CD4-positive, alpha-beta T cell treated with Interleukin-2 at 100 ng/mL for 4 hours (primary cell): ENCODE measurements around the gene ITGB3.
"Not testable (repeated sequence)": the region's sequence is repeated elsewhere in the genome, so short reads cannot be mapped to it uniquely, and the experiment has no call there.

Experiments used
- DNase-seq: peaks from one replicate; pipeline ENCODE4 v3.0.0-alpha.2; 2020; ENCODE audit warnings: low spot score

The ITGB3 gene

DNA sequence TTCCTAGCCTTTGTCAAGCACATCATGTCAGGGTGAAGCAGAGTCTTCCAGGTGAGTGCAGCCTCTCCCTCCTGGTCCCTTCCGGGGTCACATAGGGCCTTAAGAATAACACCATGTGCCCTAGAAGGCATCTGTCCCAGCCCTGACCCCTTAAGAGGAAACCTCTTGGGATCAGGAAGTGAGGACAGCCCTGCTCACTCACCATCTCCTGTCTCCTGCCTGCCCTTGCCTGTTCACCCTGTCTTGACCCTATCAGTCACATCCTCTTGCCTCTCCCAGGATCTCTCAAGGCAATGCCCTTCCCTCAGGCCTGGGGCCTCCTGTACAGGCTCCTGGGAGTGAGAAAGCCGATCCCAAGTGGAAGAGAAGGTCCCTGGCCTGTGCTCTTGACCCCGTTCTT lies 30.6 kb upstream of the ITGB3 start:
- no peak for DNase-seq

DNA sequence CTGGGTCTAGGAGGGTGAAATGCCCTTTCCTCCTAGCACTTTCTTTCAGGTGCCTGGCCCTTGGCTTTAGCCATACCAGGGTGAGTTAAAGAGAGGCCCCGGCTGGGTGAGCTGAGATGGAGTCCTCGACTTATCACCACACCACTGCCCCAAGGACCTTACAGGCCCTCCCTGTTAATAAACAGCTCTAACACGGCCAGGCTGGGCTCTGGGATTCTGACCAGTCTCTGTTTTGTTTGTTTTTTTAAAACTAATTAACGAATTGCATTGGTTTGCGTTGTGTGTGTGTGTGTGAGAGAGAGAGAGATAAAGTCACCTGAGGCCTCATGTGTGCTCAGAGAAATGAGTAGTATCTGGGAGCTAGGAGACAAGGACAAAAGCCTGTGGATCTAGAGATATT lies 30.2 kb upstream of the ITGB3 start:
- no peak for DNase-seq

DNA sequence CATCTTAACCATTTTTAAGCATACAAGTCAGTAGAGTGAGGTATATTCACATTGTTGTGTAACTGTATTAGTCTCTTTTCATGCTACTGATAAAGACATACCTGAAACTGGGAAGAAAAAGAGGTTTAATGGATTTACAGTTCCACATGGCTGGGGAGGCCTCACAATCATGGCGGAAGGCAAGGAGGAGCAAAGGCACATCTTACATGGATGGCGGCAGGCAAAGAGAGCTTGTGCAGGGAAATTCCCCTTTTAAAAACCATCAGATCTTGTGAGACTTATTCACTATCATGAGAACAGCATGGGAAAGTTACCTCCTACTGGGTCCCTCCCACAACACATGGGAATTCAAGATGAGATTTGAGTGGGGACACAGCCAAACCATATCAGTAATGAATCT lies 29.6 kb upstream of the ITGB3 start:
- DNase-seq, result not testable (repeated sequence)

DNA sequence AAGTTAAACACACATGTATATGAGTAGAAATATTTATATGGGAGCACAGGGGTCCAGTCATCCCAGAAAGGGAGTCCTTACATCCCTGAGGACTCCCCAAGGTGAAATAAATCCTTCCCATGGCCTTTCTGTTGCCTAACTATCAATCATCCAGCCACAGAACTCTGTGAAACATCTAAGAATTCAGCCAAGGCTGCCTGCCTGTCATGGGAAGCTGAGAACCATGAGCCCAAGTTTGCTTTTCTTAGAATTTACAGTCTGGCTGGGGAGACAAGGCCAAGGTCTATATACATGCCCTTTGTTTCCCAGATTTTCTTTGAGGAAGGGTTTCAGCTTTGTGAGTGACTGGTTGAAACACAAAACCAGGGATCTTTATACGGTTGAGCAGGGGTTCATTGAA lies 28.7 kb upstream of the ITGB3 start:
- no peak for DNase-seq

DNA sequence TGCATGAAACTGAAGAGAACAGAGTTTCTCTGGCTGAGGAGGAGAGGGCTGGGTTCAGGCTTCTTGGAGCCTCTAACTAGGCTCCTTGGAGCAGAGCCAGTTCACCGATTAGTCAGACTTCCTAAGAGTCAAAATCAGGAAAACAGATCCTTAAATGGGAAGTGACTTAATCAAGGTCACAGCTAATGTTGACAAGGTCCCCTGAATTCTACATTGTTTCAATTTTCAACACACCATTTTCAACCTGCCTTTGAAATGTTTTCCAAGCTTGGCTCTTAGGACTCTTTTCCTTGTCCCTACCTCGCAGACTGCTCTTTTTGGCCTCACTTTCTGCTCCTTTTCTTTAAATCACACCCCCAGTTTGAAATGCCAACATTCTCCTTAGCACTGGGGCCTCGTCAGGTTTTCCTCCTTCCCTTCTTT lies 28.2 kb upstream of the ITGB3 start:
- DNase-seq, result no peak

DNA sequence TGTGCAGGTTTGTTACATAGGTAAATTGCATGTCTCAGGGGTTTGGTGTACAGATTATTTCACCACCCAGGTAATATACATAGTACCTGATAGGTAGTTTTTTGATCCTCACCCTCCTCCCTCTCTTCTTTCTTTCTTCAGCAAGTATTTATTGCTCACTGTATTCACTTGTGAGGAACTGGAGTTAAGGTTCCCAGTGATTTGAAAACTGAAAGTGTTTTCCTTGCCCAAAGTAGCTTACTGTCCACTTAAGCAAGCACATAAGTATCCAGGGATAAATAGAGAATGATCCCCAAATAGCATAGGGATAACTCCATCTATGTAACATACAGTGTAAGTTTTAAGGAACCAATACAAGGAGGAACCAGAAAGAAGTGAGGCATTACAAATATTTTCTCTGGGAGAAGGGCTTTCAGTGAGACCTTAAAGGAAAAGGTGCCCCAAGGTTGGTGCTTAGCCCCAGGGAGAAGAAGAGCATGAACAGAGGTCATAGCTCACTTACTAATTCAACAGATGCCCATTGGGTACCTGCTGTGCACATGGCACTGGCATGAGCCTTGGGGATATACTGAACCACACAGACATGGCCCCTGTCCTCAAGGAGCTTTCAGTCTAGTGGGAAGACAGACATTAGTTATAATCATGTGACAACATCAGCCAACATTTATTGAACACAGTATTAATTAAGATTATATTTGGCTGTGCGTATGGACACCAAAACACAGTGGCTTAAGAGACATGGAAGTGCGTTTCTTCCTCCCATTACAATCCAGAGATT lies 27.5 kb upstream of the ITGB3 start:
- no peak for DNase-seq

DNA sequence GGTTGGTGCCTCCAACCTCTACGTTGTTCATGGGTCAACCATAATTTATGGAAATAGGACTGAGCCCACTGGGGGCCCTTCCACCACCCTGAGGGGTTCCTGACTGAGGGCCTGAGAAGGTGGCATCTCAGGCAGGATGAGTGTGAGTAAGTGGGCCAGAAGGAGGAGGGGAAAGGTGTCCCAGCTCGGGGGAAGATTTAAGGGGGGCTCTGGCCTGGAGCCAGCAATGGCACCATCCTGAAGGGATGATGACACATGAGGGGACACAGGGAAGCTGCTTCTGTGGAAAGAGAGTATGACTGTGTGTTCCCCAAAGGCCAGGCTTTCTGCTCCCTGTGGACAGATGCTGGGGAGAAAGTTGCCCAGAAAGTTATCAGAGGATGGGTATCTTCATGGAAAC lies 25.8 kb upstream of the ITGB3 start:
- DNase-seq, result no peak

DNA sequence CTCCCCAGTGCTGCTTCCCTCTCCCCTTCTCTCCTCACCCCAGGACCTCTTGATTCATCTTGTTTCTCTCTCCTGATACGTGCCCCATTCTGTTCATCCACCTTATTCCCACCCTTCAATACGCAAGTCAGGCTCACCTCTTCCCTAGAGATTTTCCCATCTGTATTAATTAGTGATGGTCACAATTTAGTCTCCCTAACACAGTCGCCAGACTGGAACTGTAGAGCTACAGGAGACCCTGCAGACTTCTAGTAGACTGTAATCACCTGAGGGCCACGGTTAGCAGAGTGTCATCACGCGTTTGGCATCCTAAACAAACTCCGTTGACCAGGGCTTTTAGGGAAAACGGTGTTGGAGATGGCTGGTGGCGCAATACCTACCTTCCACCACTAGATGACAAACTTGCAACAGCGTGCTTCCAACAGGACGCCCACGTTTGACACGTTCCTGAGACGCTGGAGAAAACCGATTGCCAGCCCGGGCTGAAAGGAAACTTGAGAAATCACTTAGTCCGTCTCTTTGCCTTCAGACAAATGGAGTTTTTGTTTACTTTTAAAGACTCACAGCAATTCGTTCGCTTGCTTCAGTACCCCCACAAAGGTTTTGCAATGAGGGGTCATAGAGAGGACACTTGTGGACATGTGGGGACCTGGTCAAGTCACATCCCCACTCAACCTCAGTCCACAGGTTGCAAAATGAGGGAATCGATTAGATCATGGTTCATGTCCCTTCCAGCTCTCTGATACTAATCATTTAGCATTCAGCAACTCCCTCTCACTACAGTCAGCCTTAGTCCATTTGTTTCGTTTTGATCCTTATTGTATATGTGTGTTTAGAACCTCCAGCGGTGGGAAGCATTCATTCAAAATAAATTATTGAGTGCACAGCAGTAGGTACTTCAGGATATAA lies 23.8 kb upstream of the ITGB3 start:
- DNase-seq, result peak; percentile 76

DNA sequence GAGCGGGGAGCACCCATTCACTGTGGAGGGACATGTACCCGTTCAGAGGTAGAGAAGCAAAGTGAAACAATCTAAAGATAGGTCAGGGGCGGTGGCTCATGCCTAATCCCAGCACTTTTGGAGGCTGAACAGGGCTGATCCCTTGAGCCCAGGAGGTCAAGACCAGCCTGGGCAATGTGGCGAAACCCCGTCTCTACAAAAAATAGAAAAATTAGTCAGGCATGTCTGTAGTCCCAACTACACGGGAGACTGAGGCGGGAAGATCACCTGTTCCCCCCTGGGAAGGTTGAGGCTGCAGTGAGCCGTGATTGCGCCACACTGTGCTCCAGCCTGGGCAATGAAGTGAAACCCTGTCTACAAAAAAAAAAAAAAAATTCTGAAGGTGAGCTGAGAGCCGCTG lies 22.8 kb upstream of the ITGB3 start:
- DNase-seq, result no peak

DNA sequence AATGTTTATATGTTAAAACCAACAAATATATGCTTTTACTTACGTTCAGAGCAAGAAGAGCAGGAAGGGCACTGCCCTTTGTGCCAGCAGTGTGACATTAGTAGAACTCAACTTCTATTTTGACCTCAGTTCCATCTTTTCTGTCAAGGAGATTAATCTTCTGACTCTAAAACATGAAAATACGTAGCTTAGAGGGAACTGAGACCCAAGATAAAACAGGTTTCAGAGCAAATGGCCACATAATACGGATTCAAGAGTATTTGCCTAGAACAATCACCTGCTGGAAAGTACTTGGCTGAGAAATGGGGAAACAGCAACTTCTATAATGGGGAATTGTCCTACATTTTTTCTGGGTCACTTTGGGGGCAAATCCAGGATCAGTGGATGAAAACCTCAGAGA lies 22.3 kb upstream of the ITGB3 start:
- DNase-seq, result no peak

DNA sequence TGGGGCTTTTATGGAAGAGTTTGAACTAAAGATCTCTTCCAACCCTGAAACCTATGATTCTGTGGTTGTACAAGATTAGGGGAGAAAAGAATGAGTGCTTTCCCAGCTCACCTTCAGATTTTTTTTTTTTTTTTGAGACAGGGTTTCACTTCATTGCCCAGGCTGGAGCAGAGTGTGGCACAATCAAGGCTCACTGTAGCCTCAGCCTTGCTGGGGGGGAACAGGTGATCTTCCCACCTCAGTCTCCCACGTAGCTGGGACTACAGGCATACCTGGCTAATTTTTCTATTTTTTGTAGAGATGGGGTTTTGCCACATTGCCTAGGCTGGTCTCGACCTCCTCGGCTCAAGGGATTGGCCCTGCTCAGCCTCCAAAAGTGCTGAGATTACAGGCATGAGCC lies 21.8 kb upstream of the ITGB3 start:
- DNase-seq, result no peak

DNA sequence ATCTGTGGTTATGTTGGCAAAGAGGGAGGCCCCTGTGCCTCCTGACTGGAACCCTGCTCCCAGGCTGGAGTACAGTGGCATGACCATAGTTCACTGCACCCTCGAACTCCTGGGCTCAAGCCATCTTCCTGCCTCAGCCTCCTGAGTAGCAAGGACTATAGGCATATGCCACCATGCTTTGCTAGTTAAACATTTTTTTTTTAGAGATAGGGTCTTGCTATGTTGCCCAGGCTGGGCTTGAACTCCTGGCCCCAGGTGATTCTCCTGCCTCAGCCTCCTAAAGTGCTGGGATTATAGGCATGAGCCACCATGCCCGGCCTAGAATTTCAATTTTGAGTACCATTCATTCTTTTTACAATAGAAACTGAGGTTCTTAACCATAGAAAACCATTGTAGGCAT lies 21.2 kb upstream of the ITGB3 start:
- no peak for DNase-seq

DNA sequence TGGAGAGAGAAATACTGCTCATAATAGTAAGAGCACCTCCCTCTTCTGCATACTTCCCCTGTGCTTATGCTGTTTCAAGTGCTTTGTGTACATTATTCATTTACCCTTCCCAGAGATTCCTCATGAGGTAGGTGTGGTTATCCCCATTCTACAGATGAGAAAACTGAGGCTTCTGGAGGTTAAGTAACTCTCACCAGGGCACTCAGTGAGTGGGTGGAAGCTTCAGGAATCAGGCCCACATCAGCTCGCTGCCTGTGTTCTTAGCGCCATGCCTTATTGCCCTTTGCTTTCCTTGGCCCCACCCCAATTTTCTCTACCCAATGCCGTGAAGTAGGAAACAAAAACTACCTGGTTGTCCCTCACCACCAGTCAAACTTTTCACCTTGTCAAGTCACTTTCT lies 18.1 kb upstream of the ITGB3 start:
- no peak for DNase-seq

DNA sequence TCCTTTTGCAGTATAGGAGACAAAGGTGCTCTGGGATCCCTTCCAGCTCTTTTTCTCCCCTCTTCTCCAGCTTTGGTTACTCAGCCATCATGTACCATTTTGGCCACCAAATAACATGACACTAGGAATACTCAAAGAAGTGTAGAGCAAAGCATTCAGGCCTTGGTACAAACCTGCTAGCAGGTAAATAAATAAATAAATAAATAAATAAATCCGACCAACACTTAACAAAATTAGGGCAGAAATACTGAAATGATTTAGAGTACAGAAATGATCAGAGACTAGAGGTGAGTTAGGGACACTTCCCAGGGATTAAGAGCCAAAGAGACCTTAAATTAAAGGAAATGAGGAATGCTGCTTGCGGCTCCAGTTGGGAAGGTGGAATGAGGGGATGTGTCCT lies 17.7 kb upstream of the ITGB3 start:
- DNase-seq, result no peak

DNA sequence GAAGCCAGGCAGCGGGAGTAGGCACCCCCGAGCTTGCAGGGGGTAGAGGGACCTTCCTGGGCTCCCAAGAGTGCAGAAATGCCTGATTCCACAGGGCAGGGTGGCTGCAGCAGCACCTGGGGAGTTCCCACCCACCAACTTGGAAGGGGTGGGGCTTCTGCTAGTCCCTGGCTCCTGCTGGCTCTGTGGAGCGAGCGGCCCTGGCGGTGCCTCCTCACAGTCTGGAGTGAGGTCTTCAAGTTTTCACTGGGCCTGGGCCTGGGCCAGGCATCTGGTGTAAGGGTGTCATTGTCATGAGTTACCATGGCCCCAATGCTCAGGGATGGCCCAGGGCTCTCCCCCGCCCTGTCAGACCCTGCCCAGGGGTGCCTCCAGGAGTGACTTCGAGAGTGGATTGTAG lies 15.8 kb upstream of the ITGB3 start:
- DNase-seq, result no peak

DNA sequence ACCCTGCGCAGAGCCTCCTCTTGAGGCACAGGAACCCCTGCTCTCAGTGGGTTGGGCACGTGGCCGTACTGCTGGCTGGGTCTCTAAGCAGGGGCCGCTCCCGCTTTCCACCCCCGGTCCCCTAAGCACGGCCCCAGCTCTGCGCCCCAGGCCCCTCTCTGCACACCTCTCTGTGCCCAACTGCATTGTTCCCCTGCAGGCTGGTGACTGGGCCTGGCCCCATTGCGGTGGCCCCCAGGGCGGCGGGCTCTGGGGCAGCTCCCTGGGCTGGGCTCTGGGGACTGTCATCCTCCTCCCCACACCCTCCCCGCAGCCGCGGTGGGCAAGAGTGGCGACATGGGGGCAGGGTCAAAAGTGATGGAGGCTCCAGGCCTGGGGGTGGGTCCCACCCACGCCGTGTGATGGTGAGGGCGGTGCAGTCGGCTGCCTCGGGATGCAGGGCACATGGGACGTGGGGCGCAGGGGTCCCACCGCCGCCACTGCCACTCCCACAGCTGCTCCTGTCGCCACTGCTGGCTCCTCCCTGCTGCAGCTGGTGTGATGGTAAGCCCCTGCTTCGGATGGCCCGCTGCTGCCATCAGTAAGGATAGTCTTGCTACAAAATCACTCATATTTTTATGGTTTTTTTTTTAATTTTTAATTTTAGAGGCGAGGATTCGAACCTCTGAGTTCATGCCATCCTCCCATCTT lies 15.2 kb upstream of the ITGB3 start:
- DNase-seq, result no peak

DNA sequence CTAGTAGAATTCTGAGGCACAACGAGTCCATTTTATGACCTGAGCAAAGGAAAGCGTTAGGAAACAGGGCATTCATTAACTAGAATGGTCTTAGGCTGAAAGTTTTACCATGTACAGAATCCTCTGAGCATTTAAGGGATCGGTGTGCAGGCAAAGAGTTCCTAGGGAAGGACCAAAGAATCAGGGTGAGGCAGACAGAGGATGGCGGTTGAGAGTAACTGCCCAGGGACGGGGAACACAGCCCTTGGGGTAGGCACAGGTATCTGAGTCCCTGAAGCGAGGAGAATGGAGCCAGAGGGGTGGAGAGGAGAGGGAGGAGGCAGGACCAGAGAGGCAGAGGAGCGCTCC lies 14.0 kb upstream of the ITGB3 start:
- no peak for DNase-seq

DNA sequence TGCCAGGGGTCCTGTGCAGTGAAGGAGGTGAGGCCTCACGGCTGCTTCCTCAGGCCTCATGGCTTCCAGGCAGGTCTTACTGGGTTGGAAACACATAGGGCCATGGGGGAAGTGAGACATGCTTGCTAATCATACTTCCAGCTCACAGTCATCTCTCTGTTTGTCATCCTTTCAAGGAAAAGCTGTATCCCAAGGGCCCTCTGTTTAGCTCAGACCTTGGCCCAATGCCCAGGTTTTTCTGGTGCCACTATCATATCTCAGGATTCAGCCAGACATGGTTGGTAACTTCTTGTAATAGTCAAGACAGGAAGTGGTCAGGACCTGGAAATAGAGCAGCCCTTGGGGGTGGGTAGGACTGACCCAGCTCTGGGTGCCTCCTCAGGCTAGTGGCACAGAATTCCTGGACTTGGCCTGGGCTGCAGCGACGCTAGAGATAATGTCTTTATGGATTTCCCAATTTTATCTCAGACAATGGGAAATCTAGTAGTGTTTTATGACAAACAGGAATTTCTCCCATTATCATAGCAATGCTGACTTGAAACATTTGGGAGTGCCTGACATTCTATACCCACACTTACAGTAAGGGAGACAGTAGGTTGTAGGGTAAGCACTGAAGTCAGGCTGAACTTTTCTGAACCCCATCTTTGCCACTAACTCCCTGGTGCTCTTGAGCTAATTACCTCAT lies 13.5 kb upstream of the ITGB3 start:
- DNase-seq, result no peak

DNA sequence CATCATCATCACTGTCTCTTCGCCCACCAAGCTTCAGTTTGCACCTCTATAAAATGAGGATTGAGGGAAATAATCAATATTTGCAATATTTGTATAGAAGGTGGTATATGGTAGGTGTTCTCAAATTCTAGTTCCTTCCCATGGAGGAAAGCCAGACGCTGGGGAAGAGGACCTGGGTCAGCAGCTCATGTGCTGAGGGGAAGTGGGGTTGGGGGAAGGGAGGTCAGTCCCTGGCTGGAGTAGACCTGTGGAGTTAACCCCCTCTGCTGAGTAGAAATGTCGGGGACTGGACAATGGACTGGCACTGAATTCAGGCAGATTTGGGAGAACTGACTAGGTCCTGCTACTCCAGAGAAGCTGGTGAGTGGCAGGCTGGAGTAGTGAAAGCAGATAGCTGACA lies 12.8 kb upstream of the ITGB3 start:
- no peak for DNase-seq

DNA sequence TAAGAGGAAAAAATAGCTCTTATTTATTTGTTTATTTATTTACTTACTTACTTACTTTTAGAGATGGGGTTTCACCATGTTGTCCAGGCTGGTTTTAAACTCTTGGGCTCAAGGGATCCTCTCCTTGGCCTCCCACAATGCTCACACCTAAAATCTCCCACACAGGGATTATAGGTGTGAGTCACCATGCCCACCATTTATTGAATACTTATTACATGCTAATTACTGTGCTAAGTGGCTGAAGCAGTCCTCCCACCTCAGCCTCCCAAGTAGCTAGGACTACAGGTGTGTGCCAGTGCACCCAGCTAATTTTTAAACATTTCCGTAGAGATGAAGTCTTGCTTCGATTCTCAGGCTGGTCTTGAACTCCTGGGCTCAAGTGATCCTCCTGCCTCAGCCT lies 11.0 kb upstream of the ITGB3 start:
- DNase-seq, result no peak

DNA sequence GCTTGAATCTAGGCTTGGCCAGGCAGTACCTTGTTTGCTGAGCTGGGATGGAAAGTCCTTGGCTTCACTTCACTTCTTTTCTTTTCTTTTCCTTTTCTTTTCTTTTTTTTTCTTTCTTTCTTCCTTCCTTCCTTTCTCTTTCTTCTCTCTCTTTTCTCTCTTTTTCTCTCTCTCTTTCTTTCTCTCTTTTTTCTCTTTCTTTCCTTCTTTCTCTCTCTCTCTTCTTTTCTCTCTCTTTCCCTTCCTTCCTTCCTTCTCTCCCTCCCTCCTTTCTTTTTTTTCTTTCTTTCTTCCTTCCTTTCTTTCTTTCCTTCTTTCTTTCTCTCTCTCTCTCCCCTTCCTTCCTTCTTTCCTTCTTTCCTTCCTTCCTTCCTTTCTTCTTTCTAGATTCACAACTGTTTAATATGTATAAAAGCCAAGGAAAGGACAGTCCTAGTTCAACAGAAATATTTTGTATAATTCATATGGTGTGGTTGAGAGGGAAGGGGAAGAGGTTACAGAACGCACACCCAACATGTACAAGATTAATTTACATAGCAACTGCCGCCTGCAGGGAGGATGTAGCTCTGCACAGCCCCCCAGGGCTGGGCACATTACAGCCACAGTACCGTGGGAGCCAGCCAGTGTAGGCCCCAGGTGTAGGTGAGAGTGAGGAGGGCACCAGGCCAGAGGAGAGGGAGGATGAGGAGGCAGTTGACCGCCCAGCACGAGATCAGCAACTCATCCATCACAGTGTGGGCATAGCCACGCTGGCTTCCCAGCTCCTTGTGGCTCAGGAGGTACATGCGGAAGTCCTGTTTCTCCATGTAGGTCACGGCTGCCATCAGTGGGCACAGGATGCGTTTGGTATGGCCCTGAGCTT lies 9.7 kb upstream of the ITGB3 start:
- no peak for DNase-seq
